NT2/D1 (cell line): ENCODE results near the gene GINS3.

Source experiments
- SUZ12 ChIP-seq: IDR thresholded peaks from 2 replicates; pipeline ENCODE4 v1.6.1; 2011; ENCODE audit not compliant: insufficient read length, insufficient read depth; ENCODE audit errors: extremely low read depth
- ZNF274 ChIP-seq: IDR thresholded peaks from 2 replicates; pipeline ENCODE4 v1.6.1; 2011; ENCODE audit warnings: mild to moderate bottlenecking, low read depth, low read length

GRCh38 chr16:58421059-58421458, 28.8 kb downstream of the GINS3 start:
- TF ChIP-seq ZNF274 = no peak
- no peak for TF ChIP-seq SUZ12
